Measurements from ENCODE around the gene TBC1D19.
"Not testable (repeated sequence)": the region's sequence is repeated elsewhere in the genome, so short reads cannot be mapped to it uniquely, and the experiment has no call there.

The TBC1D19 gene

DNA sequence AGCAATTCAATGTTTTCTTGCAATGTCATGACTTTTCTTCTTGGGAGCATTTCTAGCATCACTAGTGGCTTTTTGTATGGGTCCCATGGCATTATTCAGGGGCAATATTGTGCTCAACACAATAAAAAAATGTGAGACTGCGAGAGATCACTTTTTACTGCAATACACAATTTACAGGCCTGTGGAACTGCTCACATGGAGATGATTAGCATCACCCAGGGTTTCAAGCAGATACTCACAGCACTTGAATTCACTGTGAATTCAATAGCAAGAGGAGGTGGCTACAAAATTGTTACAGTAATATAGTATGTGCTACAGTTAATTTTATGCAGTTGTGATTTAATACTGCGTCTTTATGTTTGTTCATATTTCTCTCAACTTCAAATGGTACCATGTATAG, 50.4 kb downstream of the TBC1D19 start:
- no peak for DNase-seq (ENCODE audit: low read depth)
- TF ChIP-seq POLR2A (IDR thresholded peaks at IDR 0.05; ENCODE audit: extremely low read depth, insufficient read length), result no peak
- TF ChIP-seq, protein P1, sequence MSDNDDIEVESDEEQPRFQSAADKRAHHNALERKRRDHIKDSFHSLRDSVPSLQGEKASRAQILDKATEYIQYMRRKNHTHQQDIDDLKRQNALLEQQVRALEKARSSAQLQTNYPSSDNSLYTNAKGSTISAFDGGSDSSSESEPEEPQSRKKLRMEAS (IDR thresholded peaks at IDR 0.05; ENCODE audit: low read depth, low read length), result no peak
- TF ChIP-seq, protein P2, sequence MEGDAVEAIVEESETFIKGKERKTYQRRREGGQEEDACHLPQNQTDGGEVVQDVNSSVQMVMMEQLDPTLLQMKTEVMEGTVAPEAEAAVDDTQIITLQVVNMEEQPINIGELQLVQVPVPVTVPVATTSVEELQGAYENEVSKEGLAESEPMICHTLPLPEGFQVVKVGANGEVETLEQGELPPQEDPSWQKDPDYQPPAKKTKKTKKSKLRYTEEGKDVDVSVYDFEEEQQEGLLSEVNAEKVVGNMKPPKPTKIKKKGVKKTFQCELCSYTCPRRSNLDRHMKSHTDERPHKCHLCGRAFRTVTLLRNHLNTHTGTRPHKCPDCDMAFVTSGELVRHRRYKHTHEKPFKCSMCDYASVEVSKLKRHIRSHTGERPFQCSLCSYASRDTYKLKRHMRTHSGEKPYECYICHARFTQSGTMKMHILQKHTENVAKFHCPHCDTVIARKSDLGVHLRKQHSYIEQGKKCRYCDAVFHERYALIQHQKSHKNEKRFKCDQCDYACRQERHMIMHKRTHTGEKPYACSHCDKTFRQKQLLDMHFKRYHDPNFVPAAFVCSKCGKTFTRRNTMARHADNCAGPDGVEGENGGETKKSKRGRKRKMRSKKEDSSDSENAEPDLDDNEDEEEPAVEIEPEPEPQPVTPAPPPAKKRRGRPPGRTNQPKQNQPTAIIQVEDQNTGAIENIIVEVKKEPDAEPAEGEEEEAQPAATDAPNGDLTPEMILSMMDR (IDR thresholded peaks at IDR 0.05; ENCODE audit: low read depth, low read length), result no peak
- no peak for TF ChIP-seq MYC (IDR thresholded peaks at IDR 0.05; ENCODE audit: low read depth, low read length)
- H3K4me3 ChIP-seq (ENCODE audit: low read depth, low read length), result no peak overlapping the region

DNA sequence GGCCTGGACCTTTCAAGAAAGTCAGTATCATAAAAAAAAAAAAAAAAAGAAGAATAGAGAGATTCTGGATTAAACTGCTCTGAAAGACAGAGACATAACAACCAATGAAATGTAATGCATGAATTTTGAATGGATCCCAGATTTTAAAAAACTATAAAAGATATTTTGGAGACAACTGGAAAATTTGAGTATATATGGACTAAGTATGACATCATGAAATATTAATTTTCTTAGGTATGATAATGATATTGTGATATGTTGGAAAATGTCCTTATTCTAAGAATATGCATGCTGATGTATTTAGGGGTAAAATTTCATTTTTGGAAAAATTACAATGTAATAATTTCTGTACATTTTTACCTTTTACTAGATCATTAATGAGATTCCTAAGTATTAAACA, 52.6 kb downstream of the TBC1D19 start:
- no peak overlapping the region for H3K4me3 ChIP-seq (ENCODE audit: low read depth, low read length)
- no peak for DNase-seq (ENCODE audit: low read depth)
- no peak for TF ChIP-seq POLR2A (IDR thresholded peaks at IDR 0.05; ENCODE audit: extremely low read depth, insufficient read length)
- no peak for TF ChIP-seq MYC (IDR thresholded peaks at IDR 0.05; ENCODE audit: low read depth, low read length)
- TF ChIP-seq, protein P2 (IDR thresholded peaks at IDR 0.05; ENCODE audit: low read depth, low read length), result no peak

DNA sequence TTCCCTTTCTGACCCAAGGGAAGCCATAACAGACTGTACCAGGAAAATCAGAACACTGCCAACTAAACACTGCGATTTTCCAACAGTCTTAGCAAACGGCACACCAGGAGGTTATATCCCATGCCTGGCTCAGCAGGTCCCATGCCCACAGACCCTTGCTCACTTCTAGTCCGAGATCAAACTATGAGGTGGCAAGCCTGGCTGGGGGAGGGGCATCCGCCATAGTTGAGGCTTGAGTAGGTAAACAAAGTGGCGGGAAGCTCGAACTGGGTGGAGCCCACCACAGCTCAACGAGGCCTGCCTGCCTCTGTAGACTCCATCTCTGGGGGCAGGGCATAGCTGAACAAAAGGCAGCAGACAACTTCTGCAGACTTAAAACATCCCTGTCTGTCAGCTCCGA, 56.8 kb downstream of the TBC1D19 start:
- not testable (repeated sequence) for H3K4me3 ChIP-seq (ENCODE audit: low read depth, low read length); DNase-seq (ENCODE audit: low read depth)

DNA sequence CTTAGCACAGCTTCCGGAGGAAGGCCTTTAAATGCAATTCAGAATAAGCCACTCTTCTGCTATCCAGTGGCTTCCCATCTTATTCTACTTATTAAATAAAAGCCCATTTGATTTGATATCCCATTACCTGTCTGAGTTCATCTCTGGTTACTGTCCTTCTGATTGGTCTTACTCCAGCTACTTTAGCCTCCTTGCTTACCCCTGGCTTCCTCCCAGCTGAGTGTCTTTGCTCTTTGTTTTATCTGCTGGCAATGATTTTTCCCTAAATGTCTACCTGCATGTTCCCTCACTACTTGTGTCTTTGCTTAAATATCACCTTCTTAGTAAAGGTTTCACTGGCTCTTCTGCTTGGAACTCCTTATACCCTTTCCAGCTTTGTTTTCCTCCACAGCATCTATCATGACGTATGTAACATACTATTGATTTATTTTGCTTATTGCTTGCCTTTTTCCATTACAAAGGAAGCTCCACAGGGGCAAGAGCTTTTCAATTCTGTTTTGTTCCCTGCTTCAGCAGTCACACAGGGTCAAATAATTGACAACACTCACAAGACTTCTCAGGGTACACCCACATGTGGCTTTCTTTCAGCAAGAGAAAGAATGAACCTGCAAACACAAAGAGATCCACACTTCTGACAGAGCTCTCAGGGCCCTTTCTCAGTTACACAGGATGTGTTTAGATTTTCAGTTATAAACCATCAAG, 63.8 kb downstream of the TBC1D19 start:
- TF ChIP-seq MYC (IDR thresholded peaks at IDR 0.05; ENCODE audit: low read depth, low read length), result no peak
- TF ChIP-seq, protein P2 (IDR thresholded peaks at IDR 0.05; ENCODE audit: low read depth, low read length), result no peak
- TF ChIP-seq, protein P1 (IDR thresholded peaks at IDR 0.05; ENCODE audit: low read depth, low read length), result no peak
- TF ChIP-seq POLR2A (IDR thresholded peaks at IDR 0.05; ENCODE audit: extremely low read depth, insufficient read length), result no peak
- no peak for DNase-seq (ENCODE audit: low read depth)
- H3K4me3 ChIP-seq (ENCODE audit: low read depth, low read length), result no peak overlapping the region

DNA sequence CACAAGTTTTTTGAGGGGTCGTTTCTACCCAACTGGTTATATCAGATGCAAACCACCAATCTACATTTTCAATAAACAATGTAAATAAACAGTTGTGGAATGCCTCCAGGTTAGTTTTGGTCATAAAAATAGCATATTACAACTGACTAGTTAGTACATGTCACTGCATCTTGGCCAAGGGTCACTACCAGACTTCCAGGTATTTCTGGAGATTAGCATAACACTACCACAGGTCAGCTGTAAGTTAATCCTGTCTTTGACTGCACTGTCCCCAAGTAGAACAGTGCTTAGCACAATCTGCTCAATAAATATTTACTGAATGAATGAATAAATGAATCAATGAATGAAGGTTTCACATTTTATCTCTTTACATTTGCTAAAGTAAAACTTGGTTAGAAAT, 64.4 kb downstream of the TBC1D19 start:
- no peak for DNase-seq (ENCODE audit: low read depth)
- TF ChIP-seq, protein P2 (IDR thresholded peaks at IDR 0.05; ENCODE audit: low read depth, low read length), result no peak
- TF ChIP-seq MYC (IDR thresholded peaks at IDR 0.05; ENCODE audit: low read depth, low read length) (no peak), POLR2A (IDR thresholded peaks at IDR 0.05; ENCODE audit: extremely low read depth, insufficient read length) (no peak)
- TF ChIP-seq, protein P1 (IDR thresholded peaks at IDR 0.05; ENCODE audit: low read depth, low read length), result no peak

DNA sequence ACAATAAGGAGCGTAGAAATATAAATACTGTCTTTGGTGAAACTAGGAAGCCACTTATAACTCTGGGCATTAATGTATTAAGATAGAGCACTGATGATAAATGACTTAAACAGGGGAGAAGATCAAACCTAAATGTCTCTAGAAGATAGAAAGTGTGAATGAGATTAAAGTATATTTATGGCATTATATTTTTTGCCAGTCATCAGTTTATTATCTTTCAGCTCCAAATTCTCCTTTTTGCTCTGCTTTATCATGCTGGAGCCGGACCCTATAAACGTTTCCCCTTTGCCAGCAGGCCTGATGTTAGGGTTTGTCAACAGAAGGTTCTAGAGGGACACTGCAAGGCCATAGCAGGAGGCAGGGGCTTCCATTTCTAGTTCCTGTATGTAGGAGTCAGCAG, 76.4 kb downstream of the TBC1D19 start:
- no peak for DNase-seq (ENCODE audit: low read depth)
- TF ChIP-seq, protein P2 (IDR thresholded peaks at IDR 0.05; ENCODE audit: low read depth, low read length), result no peak
- no peak for TF ChIP-seq MYC (IDR thresholded peaks at IDR 0.05; ENCODE audit: low read depth, low read length)
- no peak for TF ChIP-seq POLR2A (IDR thresholded peaks at IDR 0.05; ENCODE audit: extremely low read depth, insufficient read length)
- TF ChIP-seq, protein P1 (IDR thresholded peaks at IDR 0.05; ENCODE audit: low read depth, low read length), result no peak
- no peak overlapping the region for H3K4me3 ChIP-seq (ENCODE audit: low read depth, low read length)

More for the DNA sequence above, 64.4 kb downstream of the TBC1D19 start:
- H3K4me3 ChIP-seq (ENCODE audit: low read depth, low read length), result no peak overlapping the region
